ENCODE measurements around the gene ZNF827. TPM values are rescaled to one million over a fixed set of nuclear protein-coding genes. Genes with fewer than 3 reads are reported as not detected.

Gene ZNF827
- total RNA-seq, 1 donor from 2014 or later, result 19.5 TPM

DNA sequence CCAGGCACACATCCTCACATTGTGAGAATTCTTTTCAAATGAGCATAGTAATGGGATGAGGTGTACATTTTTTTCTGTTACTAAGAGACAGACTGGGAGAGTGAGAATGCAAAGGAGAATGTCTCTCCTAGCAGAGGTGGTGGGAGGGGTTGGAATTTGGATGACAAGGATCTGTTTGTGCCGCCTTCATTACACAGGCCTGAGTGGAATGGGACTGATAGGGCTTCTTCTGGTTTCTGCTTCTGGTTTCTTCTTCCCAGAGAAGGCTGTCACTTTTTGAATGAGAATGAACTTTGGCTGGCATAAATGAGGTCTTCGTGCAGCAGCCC is 203.3 kb downstream of the ZNF827 start:
- TF ChIP-seq, protein P1, sequence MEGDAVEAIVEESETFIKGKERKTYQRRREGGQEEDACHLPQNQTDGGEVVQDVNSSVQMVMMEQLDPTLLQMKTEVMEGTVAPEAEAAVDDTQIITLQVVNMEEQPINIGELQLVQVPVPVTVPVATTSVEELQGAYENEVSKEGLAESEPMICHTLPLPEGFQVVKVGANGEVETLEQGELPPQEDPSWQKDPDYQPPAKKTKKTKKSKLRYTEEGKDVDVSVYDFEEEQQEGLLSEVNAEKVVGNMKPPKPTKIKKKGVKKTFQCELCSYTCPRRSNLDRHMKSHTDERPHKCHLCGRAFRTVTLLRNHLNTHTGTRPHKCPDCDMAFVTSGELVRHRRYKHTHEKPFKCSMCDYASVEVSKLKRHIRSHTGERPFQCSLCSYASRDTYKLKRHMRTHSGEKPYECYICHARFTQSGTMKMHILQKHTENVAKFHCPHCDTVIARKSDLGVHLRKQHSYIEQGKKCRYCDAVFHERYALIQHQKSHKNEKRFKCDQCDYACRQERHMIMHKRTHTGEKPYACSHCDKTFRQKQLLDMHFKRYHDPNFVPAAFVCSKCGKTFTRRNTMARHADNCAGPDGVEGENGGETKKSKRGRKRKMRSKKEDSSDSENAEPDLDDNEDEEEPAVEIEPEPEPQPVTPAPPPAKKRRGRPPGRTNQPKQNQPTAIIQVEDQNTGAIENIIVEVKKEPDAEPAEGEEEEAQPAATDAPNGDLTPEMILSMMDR (IDR thresholded peaks at IDR 0.05), result no peak
- H3K4me1 ChIP-seq, result peaks cover 13 to 32% of the 10 kb centered on the region in 2 donors
- peak in 1 of 2 donors; percentile 75 for DNase-seq (ENCODE audit: low spot score in 2 of 2)
- intact Hi-C loops (cut with DNase I), result loop anchor here (2.0 kb wide), 3 partner anchors 69 to 555 kb away; partner anchors contain the start of gene OTUD4
- H3K27me3 ChIP-seq, result no peaks in the 10 kb centered on the region
- no peaks in the 10 kb centered on the region for H3K9me3 ChIP-seq
- peak overlapping the region; percentile 32 to 77 for H3K4me3 ChIP-seq
- H3K27ac ChIP-seq, result peak overlapping the region; percentile 99
- H3K36me3 ChIP-seq, result no peaks in the 10 kb centered on the region

DNA sequence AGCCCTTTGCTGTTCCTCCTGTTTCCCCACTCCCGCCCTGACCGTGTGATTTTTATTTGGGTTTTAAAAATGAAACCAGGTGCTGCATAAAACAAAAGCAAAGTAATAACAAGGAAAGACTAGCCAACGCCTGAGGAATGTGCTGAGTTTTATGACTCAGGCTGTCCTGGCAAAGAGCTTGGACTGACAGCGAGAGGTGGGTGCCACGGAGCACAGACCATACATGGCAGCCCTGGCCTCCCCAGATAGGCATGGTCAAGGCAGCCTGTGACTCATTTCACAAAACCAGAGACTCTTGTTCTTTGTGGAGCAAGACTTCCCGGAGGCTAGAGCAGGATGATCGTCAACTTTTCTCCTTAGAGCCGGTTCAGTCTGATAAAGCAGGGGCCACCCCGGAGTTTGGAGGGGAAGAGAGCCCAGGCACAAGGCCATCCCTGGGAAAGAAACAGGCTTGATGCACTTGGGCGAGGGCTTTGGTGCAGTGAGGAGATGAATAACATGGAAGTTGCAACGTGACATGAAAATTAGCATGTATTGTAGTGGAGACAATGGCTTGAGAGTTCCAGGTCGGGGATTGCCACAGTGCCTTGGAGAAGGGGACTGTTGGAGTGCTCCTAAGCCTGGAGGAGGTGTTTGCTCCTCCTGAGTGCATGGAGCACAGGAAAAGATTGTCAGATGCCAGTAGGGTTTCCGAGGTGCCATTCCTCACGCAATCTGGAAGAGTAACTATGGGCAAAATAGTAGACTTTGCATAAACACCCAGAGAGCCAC is 203.9 kb downstream of the ZNF827 start:
- Histone ChIP-seq H3K27me3 (no peaks in the 10 kb centered on the region), H3K4me3 (peak overlapping the region; percentile 32 to 77), H3K36me3 (no peaks in the 10 kb centered on the region), H3K9me3 (no peaks in the 10 kb centered on the region), H3K27ac (peak overlapping the region; percentile 99), H3K4me1 (peaks cover 13 to 32% of the 10 kb centered on the region in 2 donors)
- DNase-seq (ENCODE audit: low spot score in 2 of 2), result peak; percentile 74 to 98
- intact Hi-C loops (cut with DNase I), result loop anchor here (2.0 to 5.0 kb wide), 5 partner anchors 70 to 788 kb away; partner anchors contain the start of genes LSM6, OTUD4 and SLC10A7
- TF ChIP-seq, protein P1 (IDR thresholded peaks at IDR 0.05), result no peak

DNA sequence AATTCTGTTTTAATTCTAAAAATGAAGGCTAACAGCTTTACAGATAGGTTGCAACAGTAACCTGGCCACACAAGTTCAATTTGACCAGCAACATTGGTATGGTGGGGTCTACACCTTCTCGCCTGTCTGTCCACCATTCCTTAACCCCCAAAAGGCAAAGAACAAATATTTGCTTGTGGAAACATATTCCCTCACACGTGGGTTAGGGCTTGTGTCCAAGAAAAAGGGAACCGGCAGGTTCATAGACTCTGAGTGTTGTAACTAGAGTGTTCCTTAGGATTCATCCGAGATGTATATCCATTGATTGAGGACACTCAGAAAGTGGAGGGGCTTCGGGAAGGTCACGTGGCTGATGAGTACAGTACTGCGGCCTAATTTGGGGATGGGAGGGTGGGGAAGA is 204.6 kb downstream of the ZNF827 start:
- intact Hi-C loops (cut with DNase I), result loop anchor here (2.0 to 5.0 kb wide), 5 partner anchors 71 to 788 kb away; partner anchors contain the start of genes LSM6, OTUD4 and SLC10A7
- Histone ChIP-seq H3K9me3 (no peaks in the 10 kb centered on the region), H3K27me3 (no peaks in the 10 kb centered on the region), H3K4me3 (peak overlapping the region in 1 of 2 donors; percentile 77), H3K36me3 (no peaks in the 10 kb centered on the region), H3K4me1 (peaks cover 13 to 32% of the 10 kb centered on the region in 2 donors), H3K27ac (peak overlapping the region; percentile 99)
- DNase-seq (ENCODE audit: low spot score in 2 of 2), result no peak
- TF ChIP-seq, protein P1 (IDR thresholded peaks at IDR 0.05), result no peak

DNA sequence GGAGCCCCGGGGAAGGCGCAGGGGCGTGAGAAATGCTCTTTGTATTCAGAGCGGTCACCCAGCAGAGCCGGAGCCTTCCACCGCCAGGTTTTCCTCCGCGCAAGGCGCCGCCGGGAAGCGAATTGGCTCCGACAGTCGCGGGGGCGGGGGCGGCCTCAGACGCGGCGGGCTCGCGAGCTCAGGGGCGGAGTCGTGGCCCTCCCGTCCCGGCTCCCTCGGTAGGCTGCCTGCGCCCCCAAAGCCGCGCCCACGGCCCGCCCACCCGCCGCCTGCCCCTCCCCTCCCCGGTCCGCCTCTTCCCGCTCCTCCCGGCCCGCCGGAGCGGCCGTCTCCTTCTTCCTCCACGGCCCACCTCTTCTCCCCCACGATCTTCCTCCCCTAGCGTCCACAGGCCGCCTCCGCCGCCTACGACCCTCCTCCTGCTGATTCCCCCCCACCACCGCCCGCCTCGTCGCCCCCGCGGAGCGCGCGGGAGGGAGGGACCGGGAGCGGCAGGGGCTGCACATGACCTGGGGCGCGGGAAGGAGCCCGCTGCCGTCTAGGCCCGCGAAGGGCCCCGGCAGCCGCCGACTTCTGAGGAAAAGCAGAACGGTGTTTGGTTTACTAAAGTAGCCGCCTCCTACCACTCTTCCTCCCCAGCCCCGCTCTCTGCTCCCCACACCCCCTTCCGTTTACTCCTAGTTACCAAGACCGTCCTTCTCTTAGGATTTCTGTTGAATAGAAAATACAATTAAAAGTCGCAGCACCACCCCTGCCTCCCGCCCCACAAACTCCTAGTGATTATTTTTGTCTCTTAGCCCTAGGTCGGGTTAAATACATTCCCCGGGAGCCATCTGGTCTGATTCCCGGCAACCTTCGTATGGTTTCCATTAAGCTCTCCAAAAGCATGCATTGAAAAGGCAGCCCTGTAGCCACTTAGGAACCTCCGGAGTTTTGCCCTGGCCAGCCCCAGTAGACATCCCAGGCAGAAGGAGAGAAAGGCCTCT is 205.4 kb downstream of the ZNF827 start:
- no peaks in the 10 kb centered on the region for H3K27me3 ChIP-seq
- peaks cover 13 to 32% of the 10 kb centered on the region in 2 donors for H3K4me1 ChIP-seq
- intact Hi-C loops (cut with DNase I), result loop anchor here (1.0 to 5.0 kb wide), 3 partner anchors 203 to 789 kb away; partner anchors contain the start of genes LSM6 and SLC10A7
- peak; percentile 75 to 98 for DNase-seq (ENCODE audit: low spot score in 2 of 2)
- H3K36me3 ChIP-seq, result no peaks in the 10 kb centered on the region
- peak overlapping the region; percentile 99 for H3K27ac ChIP-seq
- H3K9me3 ChIP-seq, result no peaks in the 10 kb centered on the region
- peak overlapping the region; percentile 74 to 77 for H3K4me3 ChIP-seq
- TF ChIP-seq, protein P1 (IDR thresholded peaks at IDR 0.05), result peak in 1 of 3 experiments; percentile 5

All from ascending aorta (tissue), 2 donors.